Endometrial microvascular endothelial cells (primary cell): Measurements from ENCODE around the gene PIH1D2. TPM values are rescaled to one million over a fixed set of nuclear protein-coding genes. Genes with fewer than 3 reads are reported as not detected.

Source experiments
- in situ Hi-C: cut with HindIII; loops from 2 replicates; pipeline ENCODE4 v1.10.0; 2017; ENCODE audit warnings: low sequenced_read_pairs, low pct_unique_long_range_greater_than_20kb; ENCODE audit errors: inconsistent ontology term
- total RNA-seq: library from RNA; depleted of rRNA; stranded (reverse); fragments of >200 nt; gene quantifications from one replicate; pipeline ENCODE4 v1.2.3, GENCODE V29; 2015; ENCODE audit errors: inconsistent ontology term

PIH1D2 gene
- total RNA-seq, 1 donor from 2014 or later, result 0.37 TPM

DNA sequence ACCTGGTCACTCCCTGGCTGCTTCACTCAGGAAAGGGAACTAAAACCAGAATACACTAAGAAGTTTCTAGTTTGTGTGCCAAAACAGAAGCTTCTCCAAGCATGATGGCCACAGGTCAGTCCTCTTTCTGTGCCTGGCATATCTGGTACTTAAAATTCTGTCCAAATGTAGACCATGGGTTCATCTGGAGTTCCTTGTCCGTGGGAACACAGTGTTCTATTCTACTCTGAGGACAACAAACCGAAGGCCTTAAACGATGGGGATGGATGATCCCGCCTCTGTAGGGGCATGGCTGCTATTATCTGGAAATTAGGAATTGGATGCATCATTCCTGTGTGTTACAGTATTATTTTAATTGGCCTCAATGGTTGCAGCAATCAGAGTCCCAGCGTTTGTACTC, 54.8 kb downstream of the PIH1D2 start:
- in situ Hi-C loops, result no loop called here

Other genes with a start within 250 kb of the PIH1D2 start
- 34.4 TPM for gene ALG9, start 202.4 kb downstream of the PIH1D2 start, total RNA-seq
- gene FDXACB1, start 194.9 kb downstream of the PIH1D2 start, total RNA-seq, result 4.2 TPM
- gene CFAP68, start 194.5 kb downstream of the PIH1D2 start, total RNA-seq, result 15.0 TPM
- gene CRYAB, start 162.2 kb downstream of the PIH1D2 start, total RNA-seq, result 0.19 TPM
- gene HSPB2, start 161.3 kb downstream of the PIH1D2 start, total RNA-seq, result not detected
- 12.6 TPM for gene C11orf52, start 155.1 kb downstream of the PIH1D2 start, total RNA-seq
- 19.0 TPM for gene DIXDC1, start 136.7 kb downstream of the PIH1D2 start, total RNA-seq
- gene DLAT, start 48.6 kb downstream of the PIH1D2 start, total RNA-seq, result 50.4 TPM
- gene NKAPD1, start 282 bp upstream of the PIH1D2 start, total RNA-seq, result 7.4 TPM
- gene TIMM8B, start 12.7 kb upstream of the PIH1D2 start, total RNA-seq, result 38.9 TPM
- gene SDHD, start 12.9 kb upstream of the PIH1D2 start, total RNA-seq, result 130 TPM
- 0.09 TPM for gene IL18, start 90.1 kb upstream of the PIH1D2 start, total RNA-seq
- gene TEX12, start 93.4 kb upstream of the PIH1D2 start, total RNA-seq, result not detected
- gene BCO2, start 101.5 kb upstream of the PIH1D2 start, total RNA-seq, result not detected
- gene PTS, start 152.4 kb upstream of the PIH1D2 start, total RNA-seq, result 47.7 TPM
- gene PLET1, start 186.8 kb upstream of the PIH1D2 start, total RNA-seq, result not detected